Measurements from ENCODE around the gene FAM131A.

DNA sequence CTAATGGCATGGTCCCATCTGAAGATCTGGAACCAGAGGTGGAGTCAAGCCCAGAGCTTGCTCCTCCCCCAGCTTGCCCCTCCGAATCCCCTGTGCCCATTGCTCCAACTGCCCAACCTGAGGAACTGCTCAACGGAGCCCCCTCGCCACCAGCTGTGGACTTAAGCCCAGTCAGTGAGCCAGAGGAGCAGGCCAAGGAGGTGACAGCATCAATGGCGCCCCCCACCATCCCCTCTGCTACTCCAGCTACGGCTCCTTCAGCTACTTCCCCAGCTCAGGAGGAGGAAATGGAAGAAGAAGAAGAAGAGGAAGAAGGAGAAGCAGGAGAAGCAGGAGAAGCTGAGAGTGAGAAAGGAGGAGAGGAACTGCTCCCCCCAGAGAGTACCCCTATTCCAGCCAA lies 15.7 kb upstream of the FAM131A start:
- TF ChIP-seq POLR2AphosphoS5 (IDR thresholded peaks at IDR 0.05; ENCODE audit: low read depth, low read length) (no peak), POLR2A (IDR thresholded peaks at IDR 0.05; ENCODE audit: low read depth, low read length) (no peak), TAF1 (IDR thresholded peaks at IDR 0.05; ENCODE audit: borderline replicate concordance, low read depth, low read length) (no peak)

All from GM12892 (cell line).